Measurements from ENCODE around the gene PTPRM.

DNA sequence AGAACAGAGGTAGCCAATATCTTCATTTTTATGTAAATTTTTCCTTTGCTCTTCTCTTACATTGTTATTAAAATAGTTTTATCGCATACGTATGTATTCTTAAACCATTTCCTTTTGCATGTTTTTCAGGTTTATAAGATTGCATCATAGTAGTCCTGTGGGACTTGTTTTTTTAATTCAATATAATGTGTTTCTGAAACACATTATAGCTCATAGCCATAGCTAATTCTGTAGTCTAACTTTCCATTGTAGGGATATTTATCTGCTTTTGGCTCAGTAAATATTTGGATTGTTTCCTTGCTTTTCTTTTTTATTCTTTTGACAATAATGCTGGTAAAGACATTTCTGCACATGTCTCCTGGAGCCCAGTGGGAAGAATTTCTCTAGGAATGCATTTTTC is 484.3 kb downstream of the PTPRM start:
- no peak for TF ChIP-seq POLR2A (IDR thresholded peaks at IDR 0.05; ENCODE audit: low read depth, low read length)
- TF ChIP-seq POLR2AphosphoS5 (IDR thresholded peaks at IDR 0.05; ENCODE audit: low read depth, low read length): no peak
- TF ChIP-seq TAF1 (IDR thresholded peaks at IDR 0.05; ENCODE audit: borderline replicate concordance, low read depth, low read length): no peak

All from GM12892 (cell line).